ENCODE results near the gene RND2. TPM values are rescaled to one million over a fixed set of nuclear protein-coding genes. Genes with fewer than 3 reads are reported as not detected.

RND2 gene
- total and polyA plus RNA-seq, 9 of the 15 experiments (the other 6 are each of a cell fraction or from before 2014, with no cell fraction given), result 0.15 to 1.9 (median 0.98) TPM

DNA sequence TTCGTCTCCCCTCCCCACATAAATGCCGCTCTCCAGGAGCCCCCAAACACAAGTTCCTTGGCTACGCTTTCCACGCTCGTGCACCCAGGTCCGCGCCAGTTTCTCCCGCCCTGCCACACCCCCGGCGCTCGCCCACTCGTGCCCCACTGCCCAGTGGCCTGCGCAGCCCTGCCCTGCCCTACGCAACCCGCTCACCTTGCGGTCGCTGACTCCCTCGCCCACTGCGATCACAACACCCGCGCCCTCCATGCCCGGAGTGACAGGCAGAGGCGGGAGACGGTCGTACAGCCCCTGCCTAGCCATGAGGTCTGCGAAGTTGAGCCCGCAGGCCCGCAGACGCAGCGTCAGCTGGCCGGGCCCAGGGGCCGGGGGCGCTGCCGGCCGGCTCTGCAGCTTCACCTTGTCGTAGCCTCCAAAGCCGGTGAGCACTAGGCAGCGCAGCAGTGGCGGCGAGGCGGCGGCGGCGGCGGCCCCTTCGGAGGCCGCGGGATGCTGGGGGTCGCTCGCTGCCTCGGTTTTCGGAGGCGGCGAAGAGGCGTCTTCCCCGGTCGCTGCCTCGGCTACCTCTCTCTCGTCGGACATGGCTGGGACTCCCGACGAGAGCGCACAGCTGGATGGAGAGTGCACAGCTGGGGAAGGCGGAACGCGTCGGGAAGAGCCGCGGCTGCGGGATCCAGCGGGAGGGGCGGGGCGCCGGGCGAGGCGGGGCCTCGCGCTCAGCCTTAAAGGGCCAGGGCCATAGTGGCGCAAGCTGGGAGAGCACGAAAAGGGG lies 3.1 kb upstream of the RND2 start, which contains the start of gene VAT1 (continued):
- TF ChIP-seq, protein P1, sequence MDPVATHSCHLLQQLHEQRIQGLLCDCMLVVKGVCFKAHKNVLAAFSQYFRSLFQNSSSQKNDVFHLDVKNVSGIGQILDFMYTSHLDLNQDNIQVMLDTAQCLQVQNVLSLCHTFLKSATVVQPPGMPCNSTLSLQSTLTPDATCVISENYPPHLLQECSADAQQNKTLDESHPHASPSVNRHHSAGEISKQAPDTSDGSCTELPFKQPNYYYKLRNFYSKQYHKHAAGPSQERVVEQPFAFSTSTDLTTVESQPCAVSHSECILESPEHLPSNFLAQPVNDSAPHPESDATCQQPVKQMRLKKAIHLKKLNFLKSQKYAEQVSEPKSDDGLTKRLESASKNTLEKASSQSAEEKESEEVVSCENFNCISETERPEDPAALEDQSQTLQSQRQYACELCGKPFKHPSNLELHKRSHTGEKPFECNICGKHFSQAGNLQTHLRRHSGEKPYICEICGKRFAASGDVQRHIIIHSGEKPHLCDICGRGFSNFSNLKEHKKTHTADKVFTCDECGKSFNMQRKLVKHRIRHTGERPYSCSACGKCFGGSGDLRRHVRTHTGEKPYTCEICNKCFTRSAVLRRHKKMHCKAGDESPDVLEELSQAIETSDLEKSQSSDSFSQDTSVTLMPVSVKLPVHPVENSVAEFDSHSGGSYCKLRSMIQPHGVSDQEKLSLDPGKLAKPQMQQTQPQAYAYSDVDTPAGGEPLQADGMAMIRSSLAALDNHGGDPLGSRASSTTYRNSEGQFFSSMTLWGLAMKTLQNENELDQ (CRISPR knock-in tag; IDR thresholded peaks at IDR 0.05; ENCODE audit: borderline replicate concordance), result no peak
- TF ChIP-seq NR4A1 (CRISPR knock-in tag; IDR thresholded peaks at IDR 0.05) (no peak), NR4A1 (tag; IDR thresholded peaks at IDR 0.05) (no peak), NEUROD1 (IDR thresholded peaks at IDR 0.05; ENCODE audit: borderline replicate concordance, low read depth, low read length, partially characterized antibody) (peak; percentile 32), SMAD1 (IDR thresholded peaks at IDR 0.05; ENCODE audit: low read depth, low read length, partially characterized antibody) (peak; percentile 37), POLR2AphosphoS5 (IDR thresholded peaks at IDR 0.05; ENCODE audit: control insufficient read depth, insufficient read depth, low read depth, low read length) (peak; percentile 48; the same call in 1 of the 2 replicates), SAFB (IDR thresholded peaks at IDR 0.05; ENCODE audit: borderline replicate concordance, low read depth, low read length) (peak; percentile 79), KDM5B (IDR thresholded peaks at IDR 0.05; ENCODE audit: insufficient replicate concordance, low read depth, low read length) (peak; percentile 4), NCOA4 (IDR thresholded peaks at IDR 0.05; ENCODE audit: partially characterized antibody) (no peak), SOX6 (IDR thresholded peaks at IDR 0.05) (peak; percentile 33; the same call in 1 of the 2 replicates), ZNF717 (CRISPR knock-in tag; IDR thresholded peaks at IDR 0.05) (no peak), SIN3B (IDR thresholded peaks at IDR 0.05; ENCODE audit: low read depth) (no peak; the same call in 1 of the 2 replicates), ZC3H4 (CRISPR knock-in tag; IDR thresholded peaks at IDR 0.05; ENCODE audit: borderline replicate concordance) (peak; percentile 66; the same call in 1 of the 2 replicates)
- TF ChIP-seq, protein P2, sequence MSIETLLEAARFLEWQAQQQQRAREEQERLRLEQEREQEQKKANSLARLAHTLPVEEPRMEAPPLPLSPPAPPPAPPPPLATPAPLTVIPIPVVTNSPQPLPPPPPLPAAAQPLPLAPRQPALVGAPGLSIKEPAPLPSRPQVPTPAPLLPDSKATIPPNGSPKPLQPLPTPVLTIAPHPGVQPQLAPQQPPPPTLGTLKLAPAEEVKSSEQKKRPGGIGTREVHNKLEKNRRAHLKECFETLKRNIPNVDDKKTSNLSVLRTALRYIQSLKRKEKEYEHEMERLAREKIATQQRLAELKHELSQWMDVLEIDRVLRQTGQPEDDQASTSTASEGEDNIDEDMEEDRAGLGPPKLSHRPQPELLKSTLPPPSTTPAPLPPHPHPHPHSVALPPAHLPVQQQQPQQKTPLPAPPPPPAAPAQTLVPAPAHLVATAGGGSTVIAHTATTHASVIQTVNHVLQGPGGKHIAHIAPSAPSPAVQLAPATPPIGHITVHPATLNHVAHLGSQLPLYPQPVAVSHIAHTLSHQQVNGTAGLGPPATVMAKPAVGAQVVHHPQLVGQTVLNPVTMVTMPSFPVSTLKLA (conservative IDR thresholded peaks at IDR 0.05), result peak; percentile 67 to 79
- TF ChIP-seq, protein P3, sequence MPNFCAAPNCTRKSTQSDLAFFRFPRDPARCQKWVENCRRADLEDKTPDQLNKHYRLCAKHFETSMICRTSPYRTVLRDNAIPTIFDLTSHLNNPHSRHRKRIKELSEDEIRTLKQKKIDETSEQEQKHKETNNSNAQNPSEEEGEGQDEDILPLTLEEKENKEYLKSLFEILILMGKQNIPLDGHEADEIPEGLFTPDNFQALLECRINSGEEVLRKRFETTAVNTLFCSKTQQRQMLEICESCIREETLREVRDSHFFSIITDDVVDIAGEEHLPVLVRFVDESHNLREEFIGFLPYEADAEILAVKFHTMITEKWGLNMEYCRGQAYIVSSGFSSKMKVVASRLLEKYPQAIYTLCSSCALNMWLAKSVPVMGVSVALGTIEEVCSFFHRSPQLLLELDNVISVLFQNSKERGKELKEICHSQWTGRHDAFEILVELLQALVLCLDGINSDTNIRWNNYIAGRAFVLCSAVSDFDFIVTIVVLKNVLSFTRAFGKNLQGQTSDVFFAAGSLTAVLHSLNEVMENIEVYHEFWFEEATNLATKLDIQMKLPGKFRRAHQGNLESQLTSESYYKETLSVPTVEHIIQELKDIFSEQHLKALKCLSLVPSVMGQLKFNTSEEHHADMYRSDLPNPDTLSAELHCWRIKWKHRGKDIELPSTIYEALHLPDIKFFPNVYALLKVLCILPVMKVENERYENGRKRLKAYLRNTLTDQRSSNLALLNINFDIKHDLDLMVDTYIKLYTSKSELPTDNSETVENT (CRISPR knock-in tag; IDR thresholded peaks at IDR 0.05), result 0 out of 2 replicates have a peak, but pooled peaks have one; percentile 3
- TF ChIP-seq, protein P4, sequence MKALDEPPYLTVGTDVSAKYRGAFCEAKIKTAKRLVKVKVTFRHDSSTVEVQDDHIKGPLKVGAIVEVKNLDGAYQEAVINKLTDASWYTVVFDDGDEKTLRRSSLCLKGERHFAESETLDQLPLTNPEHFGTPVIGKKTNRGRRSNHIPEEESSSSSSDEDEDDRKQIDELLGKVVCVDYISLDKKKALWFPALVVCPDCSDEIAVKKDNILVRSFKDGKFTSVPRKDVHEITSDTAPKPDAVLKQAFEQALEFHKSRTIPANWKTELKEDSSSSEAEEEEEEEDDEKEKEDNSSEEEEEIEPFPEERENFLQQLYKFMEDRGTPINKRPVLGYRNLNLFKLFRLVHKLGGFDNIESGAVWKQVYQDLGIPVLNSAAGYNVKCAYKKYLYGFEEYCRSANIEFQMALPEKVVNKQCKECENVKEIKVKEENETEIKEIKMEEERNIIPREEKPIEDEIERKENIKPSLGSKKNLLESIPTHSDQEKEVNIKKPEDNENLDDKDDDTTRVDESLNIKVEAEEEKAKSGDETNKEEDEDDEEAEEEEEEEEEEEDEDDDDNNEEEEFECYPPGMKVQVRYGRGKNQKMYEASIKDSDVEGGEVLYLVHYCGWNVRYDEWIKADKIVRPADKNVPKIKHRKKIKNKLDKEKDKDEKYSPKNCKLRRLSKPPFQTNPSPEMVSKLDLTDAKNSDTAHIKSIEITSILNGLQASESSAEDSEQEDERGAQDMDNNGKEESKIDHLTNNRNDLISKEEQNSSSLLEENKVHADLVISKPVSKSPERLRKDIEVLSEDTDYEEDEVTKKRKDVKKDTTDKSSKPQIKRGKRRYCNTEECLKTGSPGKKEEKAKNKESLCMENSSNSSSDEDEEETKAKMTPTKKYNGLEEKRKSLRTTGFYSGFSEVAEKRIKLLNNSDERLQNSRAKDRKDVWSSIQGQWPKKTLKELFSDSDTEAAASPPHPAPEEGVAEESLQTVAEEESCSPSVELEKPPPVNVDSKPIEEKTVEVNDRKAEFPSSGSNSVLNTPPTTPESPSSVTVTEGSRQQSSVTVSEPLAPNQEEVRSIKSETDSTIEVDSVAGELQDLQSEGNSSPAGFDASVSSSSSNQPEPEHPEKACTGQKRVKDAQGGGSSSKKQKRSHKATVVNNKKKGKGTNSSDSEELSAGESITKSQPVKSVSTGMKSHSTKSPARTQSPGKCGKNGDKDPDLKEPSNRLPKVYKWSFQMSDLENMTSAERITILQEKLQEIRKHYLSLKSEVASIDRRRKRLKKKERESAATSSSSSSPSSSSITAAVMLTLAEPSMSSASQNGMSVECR (CRISPR knock-in tag; IDR thresholded peaks at IDR 0.05), result peak; percentile 95

Data from K562 (cell line).